B cell (primary cell): ENCODE results near the gene PGBD4.

Experiments
- CTCF ChIP-seq: fragments of 200-600 bp; IDR thresholded peaks from one replicate; pipeline ENCODE4 v1.8.0; 2022; ENCODE audit warnings: antibody characterized with exemption, mild to moderate bottlenecking
- EZH2 ChIP-seq: IDR thresholded peaks from 2 replicates; pipeline ENCODE4 v1.6.1; 2012; ENCODE audit warnings: borderline replicate concordance, low read depth, mild to moderate bottlenecking, moderate library complexity, low read length; ENCODE audit not compliant: insufficient read depth, poor library complexity, severe bottlenecking

- TF ChIP-seq CTCF (no peak), EZH2 (no peak)
Observed at GRCh38 chr15:34122771-34123183, 20.9 kb downstream of the PGBD4 start.
